HepG2 (cell line): Measurements from ENCODE around the gene H1-8. TPM values are rescaled to one million over a fixed set of nuclear protein-coding genes. Genes with fewer than 3 reads are reported as not detected.

Source experiments
- ATAC-seq: fragments of 200-7000 bp; cut with Tn5 transposase; 3 replicates; pipeline ENCODE4 v1.9.1; 2020; ENCODE audit warnings: mild to moderate bottlenecking, moderate library complexity
- BruUV-seq: library from RNA; stranded (reverse); fragments of 400-500 nt; replicated peaks from 2 replicates; lab custom pipeline; 2021; lab: Mats Ljungman, UMichigan
- CTCF ChIA-PET: fragments of 300-600 bp; formaldehyde crosslinking; extraction: SDS; loops from one replicate; lab custom pipeline; 2021; ENCODE audit warnings: low total read pairs, inconsistent platforms, low intra/inter-chr PET ratio; lab: Yijun Ruan, JAX
- POLR2A ChIA-PET: fragments of 350-600 bp; sonication (Branson Sonifier 250); formaldehyde crosslinking; loops from one replicate; lab custom pipeline; 2020; ENCODE audit warnings: antibody characterized with exemption, inconsistent platforms; lab: Yijun Ruan, JAX
- DNase-seq: peaks from one replicate; pipeline ENCODE4 v3.0.0-alpha.2; 2015; ENCODE audit warnings: low spot score
- FAIRE-seq: peaks from 3 replicates; lab custom pipeline; 2011; peaks lifted over from hg19 to GRCh38; lab: Jason Lieb, UNC
- H2AFZ ChIP-seq: one replicate; pipeline ENCODE4 v1.6.1; 2011; ENCODE audit warnings: low read length, inconsistent platforms
- H3K27ac ChIP-seq: fragments of 300-600 bp; 3 replicates; pipeline ENCODE4 v1.8.0; 2011; ENCODE audit warnings: mixed run types, mild to moderate bottlenecking, mixed read lengths, low read length, inconsistent platforms; ENCODE audit not compliant: insufficient read depth; ENCODE audit errors: extremely low read length
- H3K27me3 ChIP-seq, 2 experiments: fragments of 200-600 bp in 1 of 2; 2 replicates in 1 of 2; 3 replicates in 1 of 2; pipeline versions ENCODE4 v1.6.0 to v1.8.0; 2011; ENCODE audit warnings: low read length in 2 of 2, mild to moderate bottlenecking in 2 of 2, moderate library complexity in 2 of 2, inconsistent platforms in 1 of 2; ENCODE audit not compliant: insufficient read depth in 2 of 2, control insufficient read depth in 1 of 2
- H3K36me3 ChIP-seq, 2 experiments: fragments of 200-600 bp in 1 of 2; replicated peaks in 1 of 2; 2 replicates in 1 of 2; 3 replicates in 1 of 2; pipeline versions ENCODE4 v1.5.1 to v1.8.0; 2011; ENCODE audit warnings: low read length in 2 of 2, inconsistent platforms in 1 of 2; ENCODE audit not compliant: insufficient read depth in 2 of 2, control insufficient read depth in 1 of 2
- H3K4me1 ChIP-seq: 2 replicates; pipeline ENCODE4 v1.5.1; 2012; ENCODE audit warnings: low read length, inconsistent platforms; ENCODE audit not compliant: insufficient read depth
- H3K4me2 ChIP-seq: 2 replicates; pipeline ENCODE4 v1.6.0; 2011; ENCODE audit warnings: low read depth, low read length, inconsistent platforms
- H3K4me3 ChIP-seq, 3 experiments: fragments of 200-600 bp in 1 of 3; sonication (generic), shearing (Covaris generic) in 1 of 3; replicated peaks in 1 of 3; 2 replicates each; pipeline ENCODE4 v1.5.1; 2011 to 2016; ENCODE audit warnings: low read length in 3 of 3, inconsistent platforms in 2 of 3, low read depth in 2 of 3, mild to moderate bottlenecking in 2 of 3, control low read depth in 1 of 3, mixed read lengths in 1 of 3; ENCODE audit not compliant: insufficient read depth in 1 of 3
- H3K79me2 ChIP-seq: one replicate; pipeline ENCODE4 v1.6.1; 2011; ENCODE audit warnings: low read length, inconsistent platforms; ENCODE audit not compliant: insufficient read depth
- H3K9ac ChIP-seq: 2 replicates; pipeline ENCODE4 v1.6.0; 2011; ENCODE audit warnings: mild to moderate bottlenecking, low read depth, low read length, inconsistent platforms; ENCODE audit not compliant: insufficient read depth
- H3K9me3 ChIP-seq: 2 replicates; pipeline ENCODE4 v1.5.1; 2012; ENCODE audit warnings: mild to moderate bottlenecking, low read length
- H4K20me1 ChIP-seq: 2 replicates; pipeline ENCODE4 v1.6.0; 2011; ENCODE audit warnings: inconsistent platforms, mild to moderate bottlenecking, low read length, moderate library complexity; ENCODE audit not compliant: insufficient read depth
- CREB1 ChIP-seq, 2 experiments: fragments of 450-650 bp in 1 of 2; IDR thresholded peaks; 2 replicates each; pipeline ENCODE4 v1.6.1; 2016 to 2017; ENCODE audit warnings: control low read depth in 1 of 2, mild to moderate bottlenecking in 1 of 2, missing compliant biosample characterization in 1 of 2, missing genetic modification characterization in 1 of 2
- HOXA7 ChIP-seq: sonication (generic); formaldehyde crosslinking; IDR thresholded peaks from 2 replicates; pipeline ENCODE4 v1.8.1; 2022; ENCODE audit warnings: mild to moderate bottlenecking, missing genetic modification reagents, moderate library complexity
- KLF6 ChIP-seq: IDR thresholded peaks from 2 replicates; pipeline ENCODE4 v1.8.0; 2016; ENCODE audit warnings: missing biosample characterization, missing genetic modification reagents
- KLF9 ChIP-seq: IDR thresholded peaks from 2 replicates; pipeline ENCODE4 v1.6.1; 2016; ENCODE audit warnings: low read depth
- NCOA5 ChIP-seq: sonication (generic); formaldehyde crosslinking; IDR thresholded peaks from 2 replicates; pipeline ENCODE4 v1.4.0; 2020; ENCODE audit warnings: missing genetic modification reagents
- NR0B2 ChIP-seq: sonication (generic); formaldehyde crosslinking; IDR thresholded peaks from 2 replicates; pipeline ENCODE4 v1.4.0; 2020; ENCODE audit warnings: mild to moderate bottlenecking, missing genetic modification reagents
- NR2F6 ChIP-seq, 2 experiments: IDR thresholded peaks; 2 replicates each; pipeline ENCODE4 v1.6.1; 2016; ENCODE audit warnings: antibody characterized with exemption in 1 of 2, mild to moderate bottlenecking in 1 of 2
- SETDB1 ChIP-seq: sonication (generic); formaldehyde crosslinking; IDR thresholded peaks from 2 replicates; pipeline ENCODE4 v1.5.1; 2020; ENCODE audit warnings: missing genetic modification reagents, mild to moderate bottlenecking, borderline replicate concordance
- SRY ChIP-seq: sonication (generic); formaldehyde crosslinking; IDR thresholded peaks from 2 replicates; pipeline ENCODE4 v1.8.0; 2022; ENCODE audit warnings: mild to moderate bottlenecking, missing genetic modification reagents
- TBX2 ChIP-seq: sonication (generic); formaldehyde crosslinking; IDR thresholded peaks from 2 replicates; pipeline ENCODE4 v1.5.0; 2020; ENCODE audit warnings: missing genetic modification reagents, mild to moderate bottlenecking, borderline replicate concordance
- ZBTB7B ChIP-seq: sonication (generic); formaldehyde crosslinking; IDR thresholded peaks from 2 replicates; pipeline ENCODE4 v1.4.0; 2020; ENCODE audit warnings: missing genetic modification reagents
- ZNF143 ChIP-seq: sonication (generic); formaldehyde crosslinking; IDR thresholded peaks from 2 replicates; pipeline ENCODE4 v1.4.0; 2020; ENCODE audit warnings: missing genetic modification reagents
- ZNF225 ChIP-seq: sonication (generic); formaldehyde crosslinking; IDR thresholded peaks from 2 replicates; pipeline ENCODE4 v1.4.0; 2020; ENCODE audit warnings: mild to moderate bottlenecking, missing genetic modification reagents
- ZUFSP ChIP-seq: sonication (generic); formaldehyde crosslinking; IDR thresholded peaks from 2 replicates; pipeline ENCODE4 v1.9.0; 2021; ENCODE audit warnings: missing genetic modification reagents, mild to moderate bottlenecking, borderline replicate concordance
- WGBS: methylation state at CpG from one replicate; pipeline ENCODE4 v1.1.6; 2017; ENCODE audit warnings: low lambda C conversion rate; 5-methylcytosine and 5-hydroxymethylcytosine counted together
- in situ Hi-C: cut with HindIII; loops from 2 replicates; pipeline ENCODE4 v1.10.0; 2017; ENCODE audit warnings: low pct_unique_long_range_greater_than_20kb; ENCODE audit not compliant: extremely low pct_ligation_motif_present
- intact Hi-C: fragments of 100-400 bp; cut with micrococcal nuclease; formaldehyde crosslinking; loops from one replicate; pipeline ENCODE4 v1.10.0; 2022; ENCODE audit not compliant: unreplicated experiment
- polyA plus RNA-seq, 8 experiments: library from polyadenylated mRNA; depleted of rRNA in 3 of 8; stranded (reverse) in 7 of 8; unstranded in 1 of 8; fragments of >200 nt; fragmentation: Illumina TruSeq in 4 of 8; extraction: Trizol in 4 of 8; gene quantifications; 2 replicates each; pipeline versions ENCODE4 v1.2.1 to v1.2.3, GENCODE V29; 2011 to 2016; ENCODE audit warnings: low read depth in 4 of 8, missing spikeins in 1 of 8, mixed read lengths in 1 of 8; ENCODE audit not compliant: insufficient read depth in 1 of 8
- total RNA-seq, 5 experiments: library from RNA; depleted of rRNA; stranded (reverse); fragments of >200 nt; fragmentation: Illumina TruSeq; extraction: Trizol; gene quantifications; 2 replicates each; pipeline ENCODE4 v1.2.3, GENCODE V29; 2016; ENCODE audit warnings: low read depth in 1 of 5
- TF ChIP-seq, protein P1 (sequence below): sonication (generic); formaldehyde crosslinking; IDR thresholded peaks from 2 replicates; pipeline ENCODE4 v1.5.0; 2020; ENCODE audit warnings: missing genetic modification reagents, mild to moderate bottlenecking, borderline replicate concordance
- TF ChIP-seq, protein P2 (sequence below): IDR thresholded peaks from 2 replicates; pipeline ENCODE4 v1.6.1; 2018; ENCODE audit warnings: missing genetic modification reagents, mild to moderate bottlenecking, missing compliant biosample characterization

The H1-8 gene
- total and polyA plus RNA-seq, 2 of the 13 experiments (the other 11 are each of a cell fraction or from before 2014, with no cell fraction given) = 0.08 TPM; not detected in 1

DNA sequence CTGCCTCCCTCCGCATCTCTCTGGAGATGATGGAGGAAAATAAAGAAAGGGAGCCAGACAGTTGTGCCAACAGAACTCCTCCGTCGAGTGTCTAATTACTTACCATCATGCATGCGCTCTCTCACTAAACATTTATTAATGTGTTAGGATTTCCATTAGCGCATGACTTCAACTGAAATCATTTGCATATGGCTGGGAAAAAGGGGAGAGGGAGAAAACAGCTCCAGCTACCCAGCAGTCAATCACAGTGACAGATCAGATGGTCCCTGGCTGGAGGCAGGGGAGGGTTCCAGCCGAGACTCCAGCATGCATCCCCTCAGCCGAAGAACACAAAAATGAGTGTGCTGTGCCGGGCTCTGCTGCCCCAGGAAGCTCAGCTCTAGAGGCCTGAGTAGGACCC, 21.4 kb upstream of the H1-8 start:
- Histone ChIP-seq H3K4me3 (no peak overlapping the region), H4K20me1 (no peaks in the 10 kb centered on the region), H3K9me3 (no peaks in the 10 kb centered on the region), H3K79me2 (no peaks in the 10 kb centered on the region), H2AFZ (no peak overlapping the region), H3K36me3 (no peaks in the 10 kb centered on the region), H3K9ac (no peak overlapping the region), H3K27ac (no peak overlapping the region), H3K4me1 (peaks cover 62% of the 10 kb centered on the region), H3K4me2 (no peak overlapping the region), H3K27me3 (no peaks in the 10 kb centered on the region)
- DNase-seq (no peak), ATAC-seq (no peak), FAIRE-seq (no peak)
- 94% methylated on average over 5 of the region's 8 CpGs for WGBS
- in situ Hi-C loops = no loop called here
- BruUV-seq = no TSS peak
- TF ChIP-seq HOXA7 (CRISPR knock-in tag) (no peak), SETDB1 (no peak), ZNF143 (no peak), ZBTB7B (no peak), TBX2 (no peak), KLF6 (CRISPR knock-in tag) (no peak), NR2F6 (IDR thresholded peaks at IDR 0.05) (no peak), NR2F6 (CRISPR knock-in tag; IDR thresholded peaks at IDR 0.05) (no peak), NR0B2 (CRISPR knock-in tag) (no peak), KLF9 (CRISPR knock-in tag) (no peak), CREB1 (IDR thresholded peaks at IDR 0.05) (no peak), CREB1 (CRISPR knock-in tag; IDR thresholded peaks at IDR 0.05) (no peak), NCOA5 (CRISPR knock-in tag) (no peak), ZUFSP (CRISPR knock-in tag) (no peak), SRY (CRISPR knock-in tag) (no peak), ZNF225 (CRISPR knock-in tag) (no peak)
- TF ChIP-seq, protein P1, sequence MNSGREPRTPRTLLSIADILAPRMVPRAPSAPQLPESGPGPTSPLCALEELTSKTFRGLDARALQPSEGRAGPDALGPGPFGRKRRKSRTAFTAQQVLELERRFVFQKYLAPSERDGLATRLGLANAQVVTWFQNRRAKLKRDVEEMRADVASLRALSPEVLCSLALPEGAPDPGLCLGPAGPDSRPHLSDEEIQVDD = no peak
- TF ChIP-seq, protein P2, sequence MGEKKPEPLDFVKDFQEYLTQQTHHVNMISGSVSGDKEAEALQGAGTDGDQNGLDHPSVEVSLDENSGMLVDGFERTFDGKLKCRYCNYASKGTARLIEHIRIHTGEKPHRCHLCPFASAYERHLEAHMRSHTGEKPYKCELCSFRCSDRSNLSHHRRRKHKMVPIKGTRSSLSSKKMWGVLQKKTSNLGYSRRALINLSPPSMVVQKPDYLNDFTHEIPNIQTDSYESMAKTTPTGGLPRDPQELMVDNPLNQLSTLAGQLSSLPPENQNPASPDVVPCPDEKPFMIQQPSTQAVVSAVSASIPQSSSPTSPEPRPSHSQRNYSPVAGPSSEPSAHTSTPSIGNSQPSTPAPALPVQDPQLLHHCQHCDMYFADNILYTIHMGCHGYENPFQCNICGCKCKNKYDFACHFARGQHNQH (CRISPR knock-in tag) = no peak
- POLR2A ChIA-PET = interaction anchor here (2.9 kb wide), 1 partner anchor 13 kb away, joined by 9 read pairs; no protein-coding TSS in a partner anchor
- intact Hi-C loops = no loop called here
- CTCF ChIA-PET = no interaction called here
